Muscle layer of colon (tissue), 2 donors: Measurements from ENCODE around the gene PHF14.
"Not testable (repeated sequence)": the region's sequence is repeated elsewhere in the genome, so short reads cannot be mapped to it uniquely, and the experiment has no call there.

Experiments used
- H3K27ac ChIP-seq: one replicate; pipeline ENCODE4 v1.7.0; 2013; ENCODE audit warnings: low read depth, mild to moderate bottlenecking, low read length, moderate library complexity
- H3K27me3 ChIP-seq, 2 donors: one replicate each; pipeline ENCODE4 v1.7.0; 2013; ENCODE audit warnings: low read length in 2 of 2, mild to moderate bottlenecking in 2 of 2; ENCODE audit not compliant: insufficient read depth in 2 of 2, control insufficient read depth in 1 of 2
- H3K36me3 ChIP-seq: one replicate; pipeline ENCODE4 v1.7.0; 2013; ENCODE audit warnings: mild to moderate bottlenecking, low read length; ENCODE audit not compliant: insufficient read depth
- H3K4me1 ChIP-seq: one replicate; pipeline ENCODE4 v1.7.0; 2013; ENCODE audit warnings: mild to moderate bottlenecking, low read length; ENCODE audit not compliant: insufficient read depth
- H3K4me3 ChIP-seq, 2 donors: one replicate each; pipeline ENCODE4 v1.7.0; 2013; ENCODE audit warnings: low read length in 2 of 2, low read depth in 1 of 2, mild to moderate bottlenecking in 1 of 2, moderate library complexity in 1 of 2
- H3K9ac ChIP-seq: one replicate; pipeline ENCODE4 v1.7.0; 2013; ENCODE audit warnings: low read length
- H3K9me3 ChIP-seq: one replicate; pipeline ENCODE4 v1.7.0; 2013; ENCODE audit warnings: mild to moderate bottlenecking, low read length
- donor health status: abdominal sarcoma.
- donor health status: Adenocarcinoma of cecum.

Gene PHF14, protein sequence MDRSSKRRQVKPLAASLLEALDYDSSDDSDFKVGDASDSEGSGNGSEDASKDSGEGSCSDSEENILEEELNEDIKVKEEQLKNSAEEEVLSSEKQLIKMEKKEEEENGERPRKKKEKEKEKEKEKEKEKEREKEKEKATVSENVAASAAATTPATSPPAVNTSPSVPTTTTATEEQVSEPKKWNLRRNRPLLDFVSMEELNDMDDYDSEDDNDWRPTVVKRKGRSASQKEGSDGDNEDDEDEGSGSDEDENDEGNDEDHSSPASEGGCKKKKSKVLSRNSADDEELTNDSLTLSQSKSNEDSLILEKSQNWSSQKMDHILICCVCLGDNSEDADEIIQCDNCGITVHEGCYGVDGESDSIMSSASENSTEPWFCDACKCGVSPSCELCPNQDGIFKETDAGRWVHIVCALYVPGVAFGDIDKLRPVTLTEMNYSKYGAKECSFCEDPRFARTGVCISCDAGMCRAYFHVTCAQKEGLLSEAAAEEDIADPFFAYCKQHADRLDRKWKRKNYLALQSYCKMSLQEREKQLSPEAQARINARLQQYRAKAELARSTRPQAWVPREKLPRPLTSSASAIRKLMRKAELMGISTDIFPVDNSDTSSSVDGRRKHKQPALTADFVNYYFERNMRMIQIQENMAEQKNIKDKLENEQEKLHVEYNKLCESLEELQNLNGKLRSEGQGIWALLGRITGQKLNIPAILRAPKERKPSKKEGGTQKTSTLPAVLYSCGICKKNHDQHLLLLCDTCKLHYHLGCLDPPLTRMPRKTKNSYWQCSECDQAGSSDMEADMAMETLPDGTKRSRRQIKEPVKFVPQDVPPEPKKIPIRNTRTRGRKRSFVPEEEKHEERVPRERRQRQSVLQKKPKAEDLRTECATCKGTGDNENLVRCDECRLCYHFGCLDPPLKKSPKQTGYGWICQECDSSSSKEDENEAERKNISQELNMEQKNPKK

DNA sequence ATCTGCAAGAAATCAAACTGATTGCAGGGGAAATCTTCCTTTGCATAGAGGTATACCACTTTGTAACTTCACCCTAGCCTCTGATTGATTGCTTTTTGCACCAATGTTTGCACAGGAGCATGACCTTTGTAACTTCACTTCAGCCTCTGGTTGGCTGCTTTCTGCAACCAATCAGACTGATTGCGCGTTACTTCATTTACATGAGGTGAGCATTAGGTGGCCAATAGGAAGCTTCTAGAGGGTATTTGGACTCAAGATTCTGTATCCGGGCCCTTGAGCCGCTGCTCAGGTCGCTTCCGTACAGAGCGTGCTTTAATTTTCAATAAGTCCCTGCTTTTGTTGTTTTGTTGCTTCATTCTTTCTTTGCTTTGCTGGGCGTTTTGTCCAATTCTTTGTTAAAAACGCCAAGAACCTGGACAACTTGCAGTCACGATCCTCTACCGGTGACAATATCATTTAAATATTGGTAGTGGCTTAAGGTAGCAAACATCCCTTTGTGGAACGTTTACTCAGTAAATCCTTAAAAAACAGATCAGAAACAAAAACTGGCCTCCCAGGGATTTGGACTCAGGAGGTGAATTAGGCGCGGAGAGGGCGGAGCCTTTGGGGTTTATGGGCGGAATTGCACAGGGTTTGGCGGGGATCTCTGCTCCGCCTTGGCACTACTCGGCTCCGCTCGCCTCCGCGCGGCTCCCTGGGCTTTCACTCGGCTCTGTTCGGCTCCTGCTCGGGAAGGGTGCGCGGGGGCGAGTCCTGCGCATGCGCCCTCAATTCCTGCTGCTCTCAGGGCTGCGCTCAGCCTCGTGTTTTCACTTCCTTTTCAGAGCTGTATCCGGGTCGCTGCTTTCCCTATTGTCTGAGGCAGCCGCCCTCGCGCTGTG, at the start of gene PHF14:
TSS of gene PHF14 (plus strand) at position 812 of the 881 bp plus-strand sequence. CDS start 452 bp downstream, outside the sequence.
- Histone ChIP-seq H3K27ac (peak within 1 kb of the TSS; percentile 68), H3K9ac (peak within 1 kb of the TSS; percentile 55), H3K36me3 (no peaks in the 10 kb centered on the region), H3K27me3 (no peaks in the 10 kb centered on the region), H3K9me3 (no peaks in the 10 kb centered on the region), H3K4me1 (peaks cover 10% of the 10 kb centered on the region), H3K4me3 (peak within 1 kb of the TSS; percentile 60 to 93)

DNA sequence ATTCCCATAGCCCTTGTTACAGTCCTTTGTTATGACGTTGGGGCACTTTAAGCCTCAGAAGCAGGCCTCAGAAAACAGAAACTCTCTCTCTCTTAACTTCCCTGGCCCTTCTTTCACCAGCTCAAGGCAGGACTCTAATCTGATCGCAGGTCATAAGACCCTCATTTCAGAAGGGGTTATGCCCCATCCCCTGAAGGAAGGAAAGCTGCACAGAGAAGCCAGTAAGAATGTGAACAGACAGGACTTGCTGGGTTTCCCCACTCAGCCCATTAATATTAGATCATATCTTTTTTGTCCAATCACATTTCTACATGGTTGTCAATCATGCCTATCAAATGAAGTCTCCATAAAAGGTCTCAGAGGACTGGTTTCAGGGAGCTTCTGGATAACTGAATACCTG, 49.3 kb upstream of the PHF14 start:
- Histone ChIP-seq H3K27me3 (no peaks in the 10 kb centered on the region), H3K9me3 (no peaks in the 10 kb centered on the region), H3K4me1 (no peaks in the 10 kb centered on the region), H3K27ac (no peak overlapping the region), H3K9ac (no peak overlapping the region), H3K36me3 (no peaks in the 10 kb centered on the region), H3K4me3 (no peak overlapping the region)

DNA sequence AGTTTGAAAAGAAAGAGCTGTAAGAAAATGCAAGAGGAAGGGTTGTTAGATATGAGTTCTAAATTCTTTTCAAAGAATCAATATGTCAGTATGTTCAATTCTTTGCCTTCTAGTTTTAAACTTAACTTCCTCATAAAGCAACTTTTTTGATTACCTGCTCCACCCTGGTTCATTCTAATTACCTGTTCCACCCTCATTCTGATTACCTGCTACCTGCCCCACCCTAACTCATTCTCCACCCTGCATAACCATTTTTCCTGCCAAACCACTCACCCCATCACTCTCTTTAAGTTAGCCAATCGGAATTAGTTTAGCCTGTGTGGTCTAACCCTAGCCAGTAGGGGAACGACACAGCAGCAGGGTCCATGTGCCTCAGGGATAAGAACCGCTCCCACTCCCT, 45.5 kb upstream of the PHF14 start:
- H3K27me3 ChIP-seq, H3K4me1 ChIP-seq, H3K9ac ChIP-seq, H3K9me3 ChIP-seq, H3K36me3 ChIP-seq, H3K27ac ChIP-seq, H3K4me3 ChIP-seq: not testable (repeated sequence)

DNA sequence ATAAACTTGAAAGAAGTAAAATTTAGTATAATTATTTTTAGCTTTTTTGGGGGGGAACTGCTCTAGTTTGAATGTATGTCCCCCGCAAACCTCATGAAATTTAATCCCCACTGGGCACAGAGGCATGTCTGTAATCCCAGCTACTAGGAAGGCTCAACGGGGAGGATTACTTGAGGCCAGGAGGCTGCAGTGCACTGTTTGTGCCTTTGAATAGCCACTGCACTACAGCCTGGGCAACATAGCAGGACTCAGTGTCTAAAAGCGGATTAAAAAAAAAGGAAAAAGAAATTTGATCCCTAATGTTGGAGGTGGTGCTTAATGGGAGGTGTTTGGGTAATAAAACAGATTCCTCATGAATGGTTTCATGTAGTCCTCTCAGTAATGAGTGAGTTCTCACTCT, 43.1 kb upstream of the PHF14 start:
- H3K27me3 ChIP-seq, result no peaks in the 10 kb centered on the region
- H3K27ac ChIP-seq, result no peak overlapping the region

DNA sequence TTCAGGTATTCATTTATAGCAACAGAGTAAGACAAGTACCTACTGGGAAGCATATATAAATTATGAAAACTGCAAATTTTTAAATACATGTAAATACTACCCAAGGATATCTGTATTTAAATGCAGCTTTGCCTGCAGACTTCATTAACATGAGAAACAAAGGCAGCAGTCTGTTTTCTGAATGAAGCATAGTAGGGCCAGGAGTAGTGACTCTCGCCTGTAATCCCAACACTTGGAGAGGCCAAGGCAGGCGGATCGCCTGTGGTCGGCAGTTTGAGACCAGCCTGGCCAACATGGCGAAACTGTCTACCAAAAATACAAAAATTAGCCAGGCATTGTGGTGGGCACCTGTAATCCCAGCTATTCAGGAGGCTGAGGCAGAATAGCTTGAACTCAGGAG, 42.5 kb upstream of the PHF14 start:
- H3K4me1 ChIP-seq, result peaks cover 19% of the 10 kb centered on the region
- H3K27ac ChIP-seq, result no peak overlapping the region
- no peak overlapping the region for H3K9ac ChIP-seq
- no peaks in the 10 kb centered on the region for H3K27me3 ChIP-seq
- peaks cover 11% of the 10 kb centered on the region for H3K36me3 ChIP-seq
- H3K9me3 ChIP-seq, result no peaks in the 10 kb centered on the region
- no peak overlapping the region for H3K4me3 ChIP-seq

More for the DNA sequence above, 43.1 kb upstream of the PHF14 start:
- Histone ChIP-seq H3K9me3 (no peaks in the 10 kb centered on the region), H3K36me3 (peaks cover 5% of the 10 kb centered on the region), H3K4me3 (no peak overlapping the region), H3K9ac (no peak overlapping the region), H3K4me1 (peaks cover 13% of the 10 kb centered on the region)

DNA sequence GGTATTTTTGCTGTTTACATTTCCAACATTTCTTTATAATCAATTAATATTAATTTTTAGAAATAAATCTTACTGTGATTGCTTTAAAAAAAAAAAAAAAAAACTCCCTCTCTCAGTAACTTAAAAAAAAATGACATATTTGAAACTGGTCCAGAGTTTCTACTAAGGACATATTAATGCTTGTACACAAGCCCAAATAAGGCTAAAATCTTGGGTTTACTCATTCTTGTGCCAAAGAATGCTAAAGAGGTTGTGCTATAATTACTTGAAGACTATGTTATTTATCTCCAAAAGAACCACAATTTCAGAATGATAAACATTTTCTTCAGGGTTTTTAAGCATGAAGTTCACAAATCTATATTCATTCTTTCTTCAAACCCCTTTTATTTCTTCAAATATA, 39.4 kb upstream of the PHF14 start:
- Histone ChIP-seq H3K4me3 (no peak overlapping the region), H3K36me3 (peaks cover 25% of the 10 kb centered on the region), H3K9ac (no peak overlapping the region), H3K27me3 (no peaks in the 10 kb centered on the region), H3K4me1 (peaks cover 40% of the 10 kb centered on the region), H3K27ac (no peak overlapping the region), H3K9me3 (no peaks in the 10 kb centered on the region)

DNA sequence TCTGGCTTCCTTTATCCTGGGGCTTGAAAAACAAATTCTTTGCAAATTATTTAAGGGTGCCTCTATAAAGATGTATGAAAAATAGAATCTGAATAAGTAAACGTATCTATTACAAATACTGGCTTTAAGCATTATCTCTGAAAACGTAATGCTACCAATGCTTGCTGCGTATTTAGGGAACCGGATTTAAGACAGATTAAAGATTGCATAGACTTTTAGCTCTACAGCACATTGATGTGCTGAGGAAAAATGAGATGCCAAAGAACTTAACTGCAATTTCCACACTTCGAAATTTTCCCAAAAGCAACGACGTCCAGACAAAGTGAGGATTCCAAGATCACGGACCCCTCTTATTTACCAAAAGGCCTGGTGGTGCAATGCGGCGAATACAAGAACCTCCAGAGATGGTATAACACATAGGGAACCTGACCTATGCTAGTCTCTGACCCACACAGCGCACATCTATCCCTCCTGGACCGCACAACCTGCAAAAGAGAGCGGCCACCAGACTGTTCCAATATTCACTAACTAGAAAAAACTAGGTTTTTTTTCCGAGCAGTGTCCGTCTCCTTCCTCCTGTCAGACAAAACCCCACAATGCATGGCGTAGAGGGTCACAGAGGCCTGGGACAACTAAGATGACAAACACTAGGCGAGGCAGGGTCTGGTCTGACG, 34.3 kb upstream of the PHF14 start:
- Histone ChIP-seq H3K27ac (peak overlapping the region; percentile 91), H3K4me3 (peak overlapping the region; percentile 84 to 88), H3K27me3 (no peaks in the 10 kb centered on the region), H3K9ac (peak overlapping the region; percentile 92), H3K9me3 (no peaks in the 10 kb centered on the region), H3K36me3 (peaks cover 25% of the 10 kb centered on the region), H3K4me1 (peaks cover 44% of the 10 kb centered on the region)

DNA sequence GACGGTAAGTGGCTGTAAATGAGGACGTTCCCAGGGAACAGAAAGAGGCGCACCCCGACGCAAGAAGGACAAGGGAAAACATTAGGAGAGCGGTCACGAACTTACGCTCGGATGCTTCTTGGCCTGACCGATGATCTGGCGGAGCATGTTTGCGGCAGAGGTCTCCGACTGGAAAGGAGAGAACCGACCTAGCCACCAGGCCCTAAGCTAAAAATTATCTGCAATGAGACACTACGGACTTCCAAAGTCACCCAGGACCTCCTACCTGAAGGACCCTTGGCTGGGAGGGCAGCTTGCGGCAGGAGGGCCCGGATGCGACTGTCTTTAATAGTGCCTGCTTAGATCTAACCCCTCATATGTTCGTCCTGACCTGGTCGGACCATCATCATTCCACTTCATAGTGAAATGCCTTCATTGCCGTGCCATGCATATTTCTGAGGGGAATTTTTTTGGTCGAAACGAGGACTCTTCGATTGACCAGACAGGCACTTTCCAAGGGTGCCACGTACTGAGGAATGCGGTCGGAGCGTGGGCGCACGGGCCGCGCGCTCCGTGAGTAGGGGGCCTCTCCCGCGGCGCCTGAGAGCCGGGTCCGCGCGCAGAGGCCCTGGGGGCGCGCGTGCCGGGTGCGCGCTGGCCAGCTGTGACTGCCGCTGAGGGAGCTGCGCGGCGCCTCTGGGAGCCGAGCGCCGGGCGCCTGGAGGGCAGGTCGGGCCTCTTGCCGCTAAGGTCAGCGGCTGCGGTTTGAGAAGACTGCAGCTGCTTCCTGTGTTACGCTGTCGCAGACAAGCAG, 33.6 kb upstream of the PHF14 start:
- H3K9ac ChIP-seq, result peak overlapping the region; percentile 92
- H3K4me1 ChIP-seq, result peaks cover 37% of the 10 kb centered on the region
- H3K4me3 ChIP-seq, result peak overlapping the region; percentile 84 to 88
- peaks cover 24% of the 10 kb centered on the region for H3K36me3 ChIP-seq
- H3K9me3 ChIP-seq, result no peaks in the 10 kb centered on the region
- H3K27me3 ChIP-seq, result no peaks in the 10 kb centered on the region
- H3K27ac ChIP-seq, result peak overlapping the region; percentile 91

DNA sequence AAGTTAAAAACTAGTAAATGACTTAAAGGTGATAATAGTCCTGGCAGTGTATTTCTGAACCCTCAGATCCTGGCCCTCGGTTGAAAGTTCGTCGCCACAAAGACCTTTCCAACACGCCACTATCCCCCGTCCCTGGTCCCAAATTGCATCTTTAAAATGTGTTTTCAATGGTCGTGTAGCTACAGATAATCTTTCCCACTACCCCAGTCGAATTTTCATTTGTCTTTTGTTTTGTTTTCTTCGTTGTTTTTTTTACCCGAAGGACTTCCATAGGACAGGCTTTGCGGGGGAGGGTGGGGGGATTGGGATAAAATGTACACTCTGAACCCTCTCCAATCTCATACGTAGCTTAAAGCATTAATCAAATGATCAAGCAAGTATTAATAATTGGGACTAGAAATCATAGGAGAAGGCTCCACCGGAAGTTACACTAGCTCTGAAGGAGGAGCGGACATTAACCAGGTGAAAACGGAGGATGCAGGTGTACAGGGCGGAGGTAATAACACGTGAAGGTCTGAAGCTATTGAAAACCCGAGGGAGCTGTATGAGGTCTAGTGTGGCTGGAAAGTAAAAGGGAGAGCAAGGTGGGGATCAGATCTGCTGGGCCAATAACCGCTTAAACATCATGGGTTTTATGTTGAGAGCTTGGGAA, 32.8 kb upstream of the PHF14 start:
- Histone ChIP-seq H3K27me3 (no peaks in the 10 kb centered on the region), H3K36me3 (peaks cover 17% of the 10 kb centered on the region), H3K4me3 (peak overlapping the region; percentile 45 to 88), H3K4me1 (peaks cover 30% of the 10 kb centered on the region), H3K9me3 (no peaks in the 10 kb centered on the region), H3K9ac (peak overlapping the region; percentile 85), H3K27ac (peak overlapping the region; percentile 82)

DNA sequence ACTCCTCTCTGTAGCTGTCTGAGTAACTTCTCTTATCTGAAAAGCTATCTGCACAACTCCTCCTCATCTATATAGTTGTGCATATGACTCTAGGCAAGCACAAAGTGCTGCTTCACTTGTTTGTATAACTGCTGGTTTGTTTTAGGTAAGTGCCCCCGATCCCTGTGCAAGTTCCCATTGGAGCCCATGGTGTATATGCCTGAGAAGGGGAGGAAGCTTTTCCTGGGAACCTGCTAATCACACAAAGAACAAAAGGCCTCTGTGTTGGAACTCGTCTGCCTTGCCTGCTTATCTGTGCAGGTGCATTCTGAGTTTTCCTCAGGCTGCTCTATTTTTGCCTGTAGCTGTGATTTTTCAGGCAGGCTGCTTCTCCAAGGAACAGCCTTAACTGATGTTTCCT, 23.2 kb upstream of the PHF14 start:
- Histone ChIP-seq H3K4me1 (no peaks in the 10 kb centered on the region), H3K9me3 (no peaks in the 10 kb centered on the region), H3K4me3 (no peak overlapping the region), H3K36me3 (no peaks in the 10 kb centered on the region), H3K27ac (no peak overlapping the region), H3K27me3 (no peaks in the 10 kb centered on the region), H3K9ac (no peak overlapping the region)
